A549 (cell line): Measurements from ENCODE around the gene KCTD3. TPM values are rescaled to one million over a fixed set of nuclear protein-coding genes. Genes with fewer than 3 reads are reported as not detected.
A peak's percentile ranks its signal among the peaks of the same experiment; 100 is the strongest.

Experiments
- ATAC-seq, 2 experiments: fragments of 200-7000 bp in 1 of 2; fragments of >200 bp in 1 of 2; cut with Nextera tagmentation in 1 of 2; cut with Tn5 transposase in 1 of 2; 3 replicates each; pipeline versions ENCODE4 v1.8.0 to v1.9.1; 2018 to 2020; ENCODE audit warnings: mild to moderate bottlenecking in 1 of 2, moderate library complexity in 1 of 2
- CTCF ChIA-PET: fragments of 300-600 bp; sonication (Branson Sonifier 250); formaldehyde crosslinking; extraction: SDS; loops from one replicate; lab custom pipeline; 2021; ENCODE audit warnings: antibody characterized with exemption, inconsistent platforms; lab: Yijun Ruan, JAX
- POLR2A ChIA-PET: fragments of 350-600 bp; formaldehyde crosslinking; extraction: SDS; loops from one replicate; lab custom pipeline; 2021; ENCODE audit warnings: antibody characterized with exemption, inconsistent platforms; lab: Yijun Ruan, JAX
- DNase-seq, 2 experiments: peaks; one replicate each; pipeline versions ENCODE4 v3.0.0 to v3.0.0-alpha.2; 2011 to 2016; ENCODE audit warnings: low read depth in 1 of 2, low spot score in 1 of 2
- FAIRE-seq: peaks from 2 replicates; lab custom pipeline; 2011; peaks lifted over from hg19 to GRCh38; lab: Jason Lieb, UNC
- H3K27ac ChIP-seq, 2 experiments: fragments of >200 bp; sonication (Bioruptor Twin); formaldehyde crosslinking; 3 replicates each; pipeline ENCODE4 v1.5.1; 2016 to 2017
- H3K4me1 ChIP-seq: fragments of >200 bp; sonication (Bioruptor Twin); formaldehyde crosslinking; 3 replicates; pipeline ENCODE4 v1.6.1; 2016
- H3K4me2 ChIP-seq: fragments of >200 bp; sonication (Bioruptor Twin); formaldehyde crosslinking; 3 replicates; pipeline ENCODE4 v1.6.1; 2016
- H3K4me3 ChIP-seq: fragments of >200 bp; sonication (Bioruptor Twin); formaldehyde crosslinking; 3 replicates; pipeline ENCODE4 v1.5.1; 2016
- H3K9me3 ChIP-seq: fragments of >200 bp; sonication (Bioruptor Twin); formaldehyde crosslinking; 3 replicates; pipeline ENCODE4 v1.6.1; 2016
- FOSL2 ChIP-seq, 2 experiments: fragments of 450-650 bp in 1 of 2; fragments of >200 bp in 1 of 2; sonication (Bioruptor Twin) in 1 of 2; formaldehyde crosslinking; IDR thresholded peaks; 2 replicates each; pipeline versions ENCODE4 v1.5.0 to v1.6.1; 2016 to 2020; ENCODE audit warnings: mild to moderate bottlenecking in 1 of 2, moderate library complexity in 1 of 2
- HEYL ChIP-seq: fragments of 250-450 bp; sonication (Bioruptor Pico); IDR thresholded peaks from 2 replicates; pipeline ENCODE4 v1.8.0; 2021; ENCODE audit warnings: mild to moderate bottlenecking, moderate library complexity
- HOXB5 ChIP-seq: fragments of 250-450 bp; sonication (Bioruptor Pico); IDR thresholded peaks from 2 replicates; pipeline ENCODE4 v1.5.0; 2020; ENCODE audit warnings: mild to moderate bottlenecking, moderate library complexity
- KDM1A ChIP-seq: fragments of 200-600 bp; sonication (generic); IDR thresholded peaks from 2 replicates; pipeline ENCODE4 v1.6.1; 2016; ENCODE audit warnings: low read depth, mild to moderate bottlenecking
- MYC ChIP-seq: IDR thresholded peaks from 2 replicates; pipeline ENCODE4 v1.6.1; 2012; ENCODE audit warnings: mild to moderate bottlenecking, inconsistent platforms, low read length, improper control_type of control experiment, borderline replicate concordance
- NFE2L2 ChIP-seq: fragments of 150-350 bp; conservative IDR thresholded peaks from 2 replicates; pipeline ENCODE4 v1.6.1; 2014; ENCODE audit warnings: low read length
- RAD21 ChIP-seq, 2 experiments: fragments of >200 bp in 1 of 2; sonication (Bioruptor Twin) in 1 of 2; formaldehyde crosslinking in 1 of 2; IDR thresholded peaks in 1 of 2; conservative IDR thresholded peaks in 1 of 2; 2 replicates in 1 of 2; 3 replicates in 1 of 2; pipeline ENCODE4 v1.6.1; 2012 to 2018; ENCODE audit warnings: inconsistent platforms in 1 of 2
- RARB ChIP-seq: fragments of 250-450 bp; sonication (Bioruptor Pico); IDR thresholded peaks from 2 replicates; pipeline ENCODE4 v1.8.0; 2021; ENCODE audit warnings: mild to moderate bottlenecking, moderate library complexity
- RCOR1 ChIP-seq: fragments of 150-350 bp; IDR thresholded peaks from 2 replicates; pipeline ENCODE4 v1.6.1; 2014; ENCODE audit warnings: antibody characterized with exemption, low read length, low read depth
- RNF2 ChIP-seq: fragments of 200-600 bp; sonication (generic); IDR thresholded peaks from 2 replicates; pipeline ENCODE4 v1.6.1; 2016; ENCODE audit warnings: low read depth, mild to moderate bottlenecking, antibody characterized with exemption, moderate library complexity, borderline replicate concordance
- SMC3 ChIP-seq: fragments of >200 bp; sonication (Bioruptor Twin); formaldehyde crosslinking; IDR thresholded peaks from 3 replicates; pipeline ENCODE4 v1.6.1; 2018; ENCODE audit warnings: inconsistent platforms
- TFCP2L1 ChIP-seq: fragments of 250-450 bp; sonication (Bioruptor Pico); IDR thresholded peaks from 2 replicates; pipeline ENCODE4 v1.5.0; 2021; ENCODE audit warnings: mild to moderate bottlenecking
- ZSCAN20 ChIP-seq: fragments of 250-450 bp; sonication (Bioruptor Pico); IDR thresholded peaks from 2 replicates; pipeline ENCODE4 v1.8.0; 2022; ENCODE audit warnings: mild to moderate bottlenecking, moderate library complexity
- WGBS: methylation state at CpG from one replicate; pipeline ENCODE4 v1.1.6; 2017; ENCODE audit errors: missing lambda C conversion rate; 5-methylcytosine and 5-hydroxymethylcytosine counted together
- polyA plus RNA-seq, 4 experiments: library from polyadenylated mRNA; depleted of rRNA in 3 of 4; stranded (reverse); fragments of >200 nt; fragmentation: RNase III in 1 of 4; extraction: RNeasy Plus Mini Kit Qiagen cat#74134 plus additional on column Dnase treatment in 1 of 4; gene quantifications; 2 replicates in 3 of 4; 3 replicates in 1 of 4; pipeline ENCODE4 v1.2.3, GENCODE V29; 2011 to 2017
- TF ChIP-seq, protein P1 (sequence below): fragments of >200 bp; sonication (Bioruptor Twin); formaldehyde crosslinking; IDR thresholded peaks from 3 replicates; pipeline ENCODE4 v1.5.1; 2016
- TF ChIP-seq, protein P2 (sequence below): fragments of >200 bp; sonication (Bioruptor Twin); formaldehyde crosslinking; IDR thresholded peaks from 2 replicates; pipeline ENCODE4 v1.6.1; 2016
- TF ChIP-seq, protein P3 (sequence below): fragments of >200 bp; sonication (Bioruptor Twin); formaldehyde crosslinking; IDR thresholded peaks from 3 replicates; pipeline ENCODE4 v1.6.1; 2016

The KCTD3 gene
- polyA plus RNA-seq, 2 of the 4 experiments (the other 2 are of a cell fraction), result 33.0 to 69.4 TPM

DNA sequence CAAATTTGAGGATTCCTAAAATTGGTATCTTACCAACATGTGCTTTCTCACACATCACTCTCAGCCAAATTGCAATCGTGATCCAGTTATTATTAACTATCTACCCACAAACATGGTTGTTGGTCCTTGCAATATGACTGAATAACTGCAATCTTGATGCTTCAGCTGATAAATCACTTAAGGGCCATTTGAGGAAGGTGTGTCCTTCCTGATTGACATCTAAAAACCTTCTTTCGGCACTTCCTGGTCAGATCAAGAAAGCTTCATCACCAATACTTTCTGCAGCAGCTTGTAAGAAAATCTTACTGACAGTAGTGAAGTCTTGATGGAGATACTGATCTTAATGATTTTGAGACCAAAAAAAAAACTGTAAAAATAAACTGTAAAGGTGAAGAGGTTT lies 48.5 kb upstream of the KCTD3 start:
- POLR2A ChIA-PET, result no interaction called here

DNA sequence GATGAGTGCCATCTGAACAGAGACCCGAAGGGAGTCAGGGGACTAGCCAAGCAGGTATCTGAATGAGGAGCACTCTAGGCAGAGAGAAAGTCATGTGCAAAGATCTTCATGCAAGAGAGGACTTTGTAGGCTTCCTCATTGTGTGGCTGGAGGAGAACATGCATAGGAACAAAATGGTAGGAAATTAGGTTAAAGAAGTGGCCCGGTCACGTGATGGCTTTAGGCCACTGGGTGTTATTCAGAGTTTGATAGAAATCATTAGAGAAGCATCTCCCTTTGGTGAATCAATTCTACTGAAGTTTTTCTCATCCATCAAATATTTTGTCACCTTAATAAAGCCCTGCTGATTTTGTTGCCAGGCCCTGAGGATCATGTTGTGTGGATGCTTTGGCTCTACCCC lies 45.8 kb upstream of the KCTD3 start:
- no peak for ATAC-seq

More for the DNA sequence above, 48.5 kb upstream of the KCTD3 start:
- H3K4me1 ChIP-seq, result no peaks in the 10 kb centered on the region
- 67% methylated on average over 2 of the region's 2 CpGs for WGBS
- TF ChIP-seq MYC (no peak), NFE2L2 (no peak), FOSL2 (IDR thresholded peaks at IDR 0.05) (no peak), FOSL2 (CRISPR knock-in tag; IDR thresholded peaks at IDR 0.05) (no peak)
- TF ChIP-seq, all 56 proteins: peak for 0
- CTCF ChIA-PET, result interaction anchor here (0.9 kb wide), 1 partner anchor 20 kb away, joined by 3 read pairs; no protein-coding TSS in a partner anchor
- Histone ChIP-seq H3K27ac (no peak overlapping the region), H3K4me3 (no peak overlapping the region), H3K9me3 (no peaks in the 10 kb centered on the region), H3K4me2 (no peak overlapping the region)
- FAIRE-seq (no peak), ATAC-seq (no peak), DNase-seq (no peak)

DNA sequence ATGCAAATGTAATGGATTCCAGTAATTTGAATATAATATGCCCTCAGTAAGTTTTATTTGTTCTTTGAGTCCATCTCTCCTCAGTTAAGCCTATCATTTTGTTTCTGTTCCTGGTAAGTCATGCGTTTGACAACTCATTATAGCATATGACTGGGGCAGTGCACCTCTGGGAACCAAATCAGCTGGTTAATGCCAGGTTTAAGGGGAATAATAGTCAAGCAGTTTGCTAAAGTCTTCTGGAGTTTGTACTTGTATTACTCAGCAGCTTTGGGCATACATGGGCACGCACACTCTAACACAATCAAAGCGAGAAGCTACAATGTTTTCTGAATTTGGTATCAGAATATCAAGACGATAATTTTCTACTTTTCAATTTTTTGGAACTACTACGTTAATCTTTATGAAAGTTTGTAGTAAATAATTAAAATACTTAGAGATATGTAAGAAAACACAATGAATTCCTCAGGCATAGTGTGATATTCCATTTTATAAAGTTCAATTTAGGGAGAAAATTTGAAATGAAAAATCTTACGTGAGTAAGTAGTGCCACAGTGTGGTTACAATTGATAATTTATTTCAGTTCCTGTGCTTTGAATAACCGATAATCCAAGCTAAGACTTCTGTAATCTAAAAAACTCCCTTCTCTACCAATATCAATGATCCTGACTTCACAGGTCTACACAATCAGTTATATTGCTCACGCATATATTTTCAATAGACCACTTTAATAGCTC lies 43.8 kb upstream of the KCTD3 start:
- 44% methylated on average over 8 of the region's 8 CpGs for WGBS
- DNase-seq, result no peak
- no peak for FAIRE-seq
- TF ChIP-seq HEYL (CRISPR knock-in tag) (no peak), RAD21 (conservative IDR thresholded peaks at IDR 0.05 in 1 of 2, IDR thresholded peaks at IDR 0.05 in 1 of 2) (peak; percentile 28 to 49; a peak in 4 of 5 replicates), SMC3 (peak; percentile 18; the same call in 1 of the 3 replicates)
- TF ChIP-seq, protein P1, sequence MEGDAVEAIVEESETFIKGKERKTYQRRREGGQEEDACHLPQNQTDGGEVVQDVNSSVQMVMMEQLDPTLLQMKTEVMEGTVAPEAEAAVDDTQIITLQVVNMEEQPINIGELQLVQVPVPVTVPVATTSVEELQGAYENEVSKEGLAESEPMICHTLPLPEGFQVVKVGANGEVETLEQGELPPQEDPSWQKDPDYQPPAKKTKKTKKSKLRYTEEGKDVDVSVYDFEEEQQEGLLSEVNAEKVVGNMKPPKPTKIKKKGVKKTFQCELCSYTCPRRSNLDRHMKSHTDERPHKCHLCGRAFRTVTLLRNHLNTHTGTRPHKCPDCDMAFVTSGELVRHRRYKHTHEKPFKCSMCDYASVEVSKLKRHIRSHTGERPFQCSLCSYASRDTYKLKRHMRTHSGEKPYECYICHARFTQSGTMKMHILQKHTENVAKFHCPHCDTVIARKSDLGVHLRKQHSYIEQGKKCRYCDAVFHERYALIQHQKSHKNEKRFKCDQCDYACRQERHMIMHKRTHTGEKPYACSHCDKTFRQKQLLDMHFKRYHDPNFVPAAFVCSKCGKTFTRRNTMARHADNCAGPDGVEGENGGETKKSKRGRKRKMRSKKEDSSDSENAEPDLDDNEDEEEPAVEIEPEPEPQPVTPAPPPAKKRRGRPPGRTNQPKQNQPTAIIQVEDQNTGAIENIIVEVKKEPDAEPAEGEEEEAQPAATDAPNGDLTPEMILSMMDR, result peak; percentile 23; the same call in 2 of the 3 replicates
- ChIA-PET CTCF (interaction anchor here (0.8 to 3.1 kb wide), 16 partner anchors 17 to 1311 kb away, joined by 3 to 30 read pairs (median 4); no protein-coding TSS in a partner anchor), POLR2A (interaction anchor here (0.5 kb wide), 1 partner anchor 1239 kb away, joined by 4 read pairs; no protein-coding TSS in a partner anchor)
- H3K9me3 ChIP-seq, result no peaks in the 10 kb centered on the region
- H3K4me3 ChIP-seq, result no peak overlapping the region
- H3K4me2 ChIP-seq, result no peak overlapping the region
- ATAC-seq, result no peak
- H3K4me1 ChIP-seq, result no peaks in the 10 kb centered on the region
- H3K27ac ChIP-seq, result no peak overlapping the region

More for the DNA sequence above, 45.8 kb upstream of the KCTD3 start:
- CTCF ChIA-PET, result interaction anchor here (0.9 to 1.2 kb wide), 2 partner anchors 10 to 712 kb away, joined by 3 read pairs; no protein-coding TSS in a partner anchor
- POLR2A ChIA-PET, result no interaction called here
- no peaks in the 10 kb centered on the region for H3K4me1 ChIP-seq
- TF ChIP-seq RARB (no peak), SMC3 (no peak), TFCP2L1 (CRISPR knock-in tag) (no peak), ZSCAN20 (CRISPR knock-in tag) (no peak), HOXB5 (CRISPR knock-in tag) (no peak), RCOR1 (no peak), KDM1A (no peak), RNF2 (no peak)
- TF ChIP-seq, protein P2, sequence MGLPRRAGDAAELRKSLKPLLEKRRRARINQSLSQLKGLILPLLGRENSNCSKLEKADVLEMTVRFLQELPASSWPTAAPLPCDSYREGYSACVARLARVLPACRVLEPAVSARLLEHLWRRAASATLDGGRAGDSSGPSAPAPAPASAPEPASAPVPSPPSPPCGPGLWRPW, result no peak
- TF ChIP-seq, protein P3, sequence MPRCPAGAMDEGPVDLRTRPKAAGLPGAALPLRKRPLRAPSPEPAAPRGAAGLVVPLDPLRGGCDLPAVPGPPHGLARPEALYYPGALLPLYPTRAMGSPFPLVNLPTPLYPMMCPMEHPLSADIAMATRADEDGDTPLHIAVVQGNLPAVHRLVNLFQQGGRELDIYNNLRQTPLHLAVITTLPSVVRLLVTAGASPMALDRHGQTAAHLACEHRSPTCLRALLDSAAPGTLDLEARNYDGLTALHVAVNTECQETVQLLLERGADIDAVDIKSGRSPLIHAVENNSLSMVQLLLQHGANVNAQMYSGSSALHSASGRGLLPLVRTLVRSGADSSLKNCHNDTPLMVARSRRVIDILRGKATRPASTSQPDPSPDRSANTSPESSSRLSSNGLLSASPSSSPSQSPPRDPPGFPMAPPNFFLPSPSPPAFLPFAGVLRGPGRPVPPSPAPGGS, result no peak
- TF ChIP-seq, all 56 proteins: peak for 0
- H3K4me2 ChIP-seq, result no peak overlapping the region
- no peak overlapping the region for H3K4me3 ChIP-seq
- no peak for FAIRE-seq
- no peak overlapping the region for H3K27ac ChIP-seq
- H3K9me3 ChIP-seq, result no peaks in the 10 kb centered on the region
- 20% methylated on average over 3 of the region's 3 CpGs for WGBS
- DNase-seq, result no peak
